ENCODE results near the gene TXLNG.

GRCh38 chrX:16832301-16832700 lies 46.0 kb downstream of the TXLNG start:
- no peak for TF ChIP-seq POLR2A (IDR thresholded peaks at IDR 0.05)
- TF ChIP-seq, protein P1, sequence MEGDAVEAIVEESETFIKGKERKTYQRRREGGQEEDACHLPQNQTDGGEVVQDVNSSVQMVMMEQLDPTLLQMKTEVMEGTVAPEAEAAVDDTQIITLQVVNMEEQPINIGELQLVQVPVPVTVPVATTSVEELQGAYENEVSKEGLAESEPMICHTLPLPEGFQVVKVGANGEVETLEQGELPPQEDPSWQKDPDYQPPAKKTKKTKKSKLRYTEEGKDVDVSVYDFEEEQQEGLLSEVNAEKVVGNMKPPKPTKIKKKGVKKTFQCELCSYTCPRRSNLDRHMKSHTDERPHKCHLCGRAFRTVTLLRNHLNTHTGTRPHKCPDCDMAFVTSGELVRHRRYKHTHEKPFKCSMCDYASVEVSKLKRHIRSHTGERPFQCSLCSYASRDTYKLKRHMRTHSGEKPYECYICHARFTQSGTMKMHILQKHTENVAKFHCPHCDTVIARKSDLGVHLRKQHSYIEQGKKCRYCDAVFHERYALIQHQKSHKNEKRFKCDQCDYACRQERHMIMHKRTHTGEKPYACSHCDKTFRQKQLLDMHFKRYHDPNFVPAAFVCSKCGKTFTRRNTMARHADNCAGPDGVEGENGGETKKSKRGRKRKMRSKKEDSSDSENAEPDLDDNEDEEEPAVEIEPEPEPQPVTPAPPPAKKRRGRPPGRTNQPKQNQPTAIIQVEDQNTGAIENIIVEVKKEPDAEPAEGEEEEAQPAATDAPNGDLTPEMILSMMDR (IDR thresholded peaks at IDR 0.05): no peak

Data from testis (tissue), 2 donors.